Measurements from ENCODE around the gene RANBP17. TPM values are rescaled to one million over a fixed set of nuclear protein-coding genes. Genes with fewer than 3 reads are reported as not detected.

Gene RANBP17
- total and polyA plus RNA-seq, 9 of the 15 experiments (the other 6 are each of a cell fraction or from before 2014, with no cell fraction given), result not detected

DNA sequence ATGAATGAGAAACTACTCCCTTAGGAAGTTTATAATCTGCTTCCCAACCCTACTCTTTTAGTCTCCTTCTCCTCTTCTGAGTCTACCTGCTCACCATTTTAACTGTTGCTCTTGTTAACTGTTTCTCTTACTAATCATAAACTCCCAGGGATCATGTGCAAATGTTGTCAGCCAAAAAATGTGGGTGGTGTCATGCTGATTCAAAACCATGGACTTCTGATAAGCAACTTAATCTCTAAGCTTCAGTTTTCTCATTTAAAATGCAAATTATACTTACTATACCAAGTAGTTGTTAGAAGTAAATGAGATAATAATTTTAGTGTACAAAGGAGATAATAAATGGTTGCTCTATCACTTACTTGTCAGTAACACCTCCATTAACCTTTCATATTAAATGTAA lies 401.4 kb downstream of the RANBP17 start (continued):
- TF ChIP-seq, protein P1, sequence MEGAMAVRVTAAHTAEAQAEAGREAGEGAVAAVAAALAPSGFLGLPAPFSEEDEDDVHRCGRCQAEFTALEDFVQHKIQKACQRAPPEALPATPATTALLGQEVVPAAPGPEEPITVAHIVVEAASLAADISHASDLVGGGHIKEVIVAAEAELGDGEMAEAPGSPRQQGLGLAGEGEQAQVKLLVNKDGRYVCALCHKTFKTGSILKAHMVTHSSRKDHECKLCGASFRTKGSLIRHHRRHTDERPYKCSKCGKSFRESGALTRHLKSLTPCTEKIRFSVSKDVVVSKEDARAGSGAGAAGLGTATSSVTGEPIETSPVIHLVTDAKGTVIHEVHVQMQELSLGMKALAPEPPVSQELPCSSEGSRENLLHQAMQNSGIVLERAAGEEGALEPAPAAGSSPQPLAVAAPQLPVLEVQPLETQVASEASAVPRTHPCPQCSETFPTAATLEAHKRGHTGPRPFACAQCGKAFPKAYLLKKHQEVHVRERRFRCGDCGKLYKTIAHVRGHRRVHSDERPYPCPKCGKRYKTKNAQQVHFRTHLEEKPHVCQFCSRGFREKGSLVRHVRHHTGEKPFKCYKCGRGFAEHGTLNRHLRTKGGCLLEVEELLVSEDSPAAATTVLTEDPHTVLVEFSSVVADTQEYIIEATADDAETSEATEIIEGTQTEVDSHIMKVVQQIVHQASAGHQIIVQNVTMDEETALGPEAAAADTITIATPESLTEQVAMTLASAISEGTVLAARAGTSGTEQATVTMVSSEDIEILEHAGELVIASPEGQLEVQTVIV (CRISPR knock-in tag; IDR thresholded peaks at IDR 0.05; ENCODE audit: borderline replicate concordance), result no peak
- no peak for TF ChIP-seq CHCHD3 (CRISPR knock-in tag; IDR thresholded peaks at IDR 0.05)
- no peak for TF ChIP-seq ARHGAP35 (IDR thresholded peaks at IDR 0.05; ENCODE audit: partially characterized antibody)
- TF ChIP-seq CGGBP1 (CRISPR knock-in tag; IDR thresholded peaks at IDR 0.05), result no peak

GRCh38 chr5:171264843-171265242 lies 403.0 kb downstream of the RANBP17 start:
- in situ Hi-C loops (cut with MboI), result no loop called here
- no TSS peak for BruUV-seq (replicated peaks)
- no peaks in the 10 kb centered on the region for H3K79me2 ChIP-seq (ENCODE audit: control insufficient read depth, insufficient read depth, low read length)
- CTCF ChIA-PET (ENCODE audit: low intra/inter-chr PET ratio), result no interaction called here
- no peak overlapping the region for H3K4me2 ChIP-seq (ENCODE audit: insufficient read depth, low read length)
- H3K4me1 ChIP-seq (replicated peaks in 1 of 2; ENCODE audit: control insufficient read depth in 2 of 2, insufficient read depth in 2 of 2, low read length in 2 of 2), result no peaks in the 10 kb centered on the region
- H3K27ac ChIP-seq (ENCODE audit: extremely low read depth, low read depth, low read length), result no peak overlapping the region
- H3K9me3 ChIP-seq (replicated peaks; ENCODE audit: control insufficient read depth, insufficient read depth, low read depth, low read length), result no peaks in the 10 kb centered on the region
- no peak overlapping the region for H2AFZ ChIP-seq (ENCODE audit: low read depth, low read length)
- no peak overlapping the region for H3K4me3 ChIP-seq
- TF ChIP-seq ZNF780A (CRISPR knock-in tag; IDR thresholded peaks at IDR 0.05) (no peak), ZBED1 (IDR thresholded peaks at IDR 0.05) (no peak), UBTF (IDR thresholded peaks at IDR 0.05; ENCODE audit: borderline replicate concordance in 1 of 2, low read depth in 2 of 2, low read length in 2 of 2) (no peak), TCFL5 (CRISPR knock-in tag; conservative IDR thresholded peaks at IDR 0.05) (no peak), EGR1 (conservative IDR thresholded peaks at IDR 0.05) (no peak), YBX1 (IDR thresholded peaks at IDR 0.05) (no peak)
- no peaks in the 10 kb centered on the region for H4K20me1 ChIP-seq (replicated peaks; ENCODE audit: control insufficient read depth, insufficient read depth, low read length)
- H3K36me3 ChIP-seq (ENCODE audit: control insufficient read depth, insufficient read depth, low read length), result no peaks in the 10 kb centered on the region
- no peak for FAIRE-seq
- intact Hi-C loops (cut with micrococcal nuclease), result no loop called here
- H3K27me3 ChIP-seq (ENCODE audit: control insufficient read depth in 2 of 2, insufficient read depth in 2 of 2, low read length in 2 of 2), result no peaks in the 10 kb centered on the region
- H3K9ac ChIP-seq (ENCODE audit: insufficient read depth in 1 of 2, low read depth in 2 of 2, low read length in 2 of 2), result no peak overlapping the region
- DNase-seq (ENCODE audit: extremely low read depth in 1 of 4, low spot score in 3 of 4), result no peak
- H3K9me1 ChIP-seq (ENCODE audit: control insufficient read depth, insufficient read depth, low read length), result no peaks in the 10 kb centered on the region
- 0% methylated on average over 2 of the region's 2 CpGs for WGBS (ENCODE audit: insufficient coverage, low coverage, missing lambda C conversion rate)
- ATAC-seq, result no peak
- POLR2A ChIA-PET, result no interaction called here

Measured in K562 (cell line).